Spleen (tissue), 13 donors: ENCODE results near the gene SCML2. TPM values are rescaled to one million over a fixed set of nuclear protein-coding genes. Genes with fewer than 3 reads are reported as not detected.
A peak's percentile ranks its signal among the peaks of the same experiment; 100 is the strongest.

Source experiments
- DNase-seq: peaks from one replicate; pipeline ENCODE4 v3.0.0-alpha.2; 2020
- H3K27ac ChIP-seq, 8 donors: fragments of 200-600 bp; sonication (generic) in 7 of 8; 1 replicate in 4 of 8; 2 replicates in 4 of 8; pipeline versions ENCODE4 v1.5.0 to v1.8.0; 2016 to 2021; ENCODE audit warnings: inconsistent platforms in 4 of 8, mild to moderate bottlenecking in 4 of 8, moderate library complexity in 1 of 8
- H3K27me3 ChIP-seq, 7 donors: fragments of 200-600 bp; sonication (generic) in 6 of 7; replicated peaks in 1 of 7; 1 replicate in 4 of 7; 2 replicates in 3 of 7; pipeline versions ENCODE4 v1.5.0 to v1.8.0; 2016 to 2021; ENCODE audit warnings: inconsistent platforms in 3 of 7, mild to moderate bottlenecking in 1 of 7
- H3K36me3 ChIP-seq, 6 donors: fragments of 200-600 bp; sonication (generic) in 5 of 6; 1 replicate in 4 of 6; 2 replicates in 2 of 6; pipeline versions ENCODE4 v1.5.0 to v1.8.0; 2016 to 2021; ENCODE audit warnings: inconsistent platforms in 2 of 6
- H3K4me1 ChIP-seq, 6 donors: fragments of 200-600 bp; sonication (generic) in 5 of 6; 1 replicate in 3 of 6; 2 replicates in 3 of 6; pipeline versions ENCODE4 v1.5.0 to v1.8.0; 2016 to 2021; ENCODE audit warnings: inconsistent platforms in 3 of 6
- H3K4me3 ChIP-seq, 8 donors: fragments of 200-600 bp; sonication (generic) in 7 of 8; 1 replicate in 4 of 8; 2 replicates in 4 of 8; pipeline versions ENCODE4 v1.5.0 to v1.8.0; 2016 to 2021; ENCODE audit warnings: inconsistent platforms in 4 of 8, mild to moderate bottlenecking in 4 of 8, moderate library complexity in 2 of 8
- H3K9me3 ChIP-seq, 8 donors: fragments of 200-600 bp; sonication (generic) in 7 of 8; 1 replicate in 4 of 8; 2 replicates in 4 of 8; pipeline versions ENCODE4 v1.5.0 to v1.8.0; 2016 to 2021; ENCODE audit warnings: inconsistent platforms in 4 of 8
- CTCF ChIP-seq, 11 experiments: fragments of 200-600 bp in 7 of 11; fragments of 450-650 bp in 4 of 11; sonication (generic) in 4 of 11; IDR thresholded peaks in 8 of 11; conservative IDR thresholded peaks in 3 of 11; 1 replicate in 7 of 11; 2 replicates in 4 of 11; pipeline versions ENCODE4 v1.4.0 to v1.8.0; 2016 to 2021; ENCODE audit warnings: antibody characterized with exemption in 11 of 11, inconsistent platforms in 4 of 11, mild to moderate bottlenecking in 1 of 11
- POLR2A ChIP-seq, 3 donors: fragments of 450-650 bp; IDR thresholded peaks; one replicate each; pipeline ENCODE4 v1.5.1; 2017; ENCODE audit warnings: antibody characterized with exemption in 3 of 3, mild to moderate bottlenecking in 1 of 3
- POLR2AphosphoS5 ChIP-seq, 3 donors: sonication (generic); formaldehyde crosslinking; IDR thresholded peaks; one replicate each; pipeline ENCODE4 v1.5.1; 2017; ENCODE audit warnings: antibody characterized with exemption in 3 of 3
- WGBS, 5 donors: extraction: QIAGEN DNeasy Blood & Tissue Kit in 3 of 5; methylation state at CpG; one replicate each; pipeline versions ENCODE4 v1.1.5 to v1.1.7; 2013 to 2018; 5-methylcytosine and 5-hydroxymethylcytosine counted together
- intact Hi-C: fragments of 100-400 bp; cut with DNase I; formaldehyde crosslinking; loops from one replicate; pipeline ENCODE4 v1.15.0; 2023; ENCODE audit warnings: low total_unique reads
- long read RNA-seq, 2 donors: transcript quantifications; one replicate each; lab custom pipeline, GENCODE V29; 2026
- polyA plus RNA-seq, 3 donors: library from polyadenylated mRNA; stranded (reverse); fragments of 200-250 nt; gene quantifications; one replicate each; pipeline ENCODE4 v1.2.1, GENCODE V29; 2013
- total RNA-seq, 7 donors: library from RNA; depleted of rRNA in 3 of 7; stranded (reverse); fragments of >200 nt in 3 of 7; fragmentation: NEBNext Ultra II Directional in 4 of 7; extraction: Animal tissue kit (Norgen Biotek cat#: 25700) in 4 of 7; gene quantifications; one replicate each; pipeline versions ENCODE4 v1.1.0 to v1.2.1, GENCODE V29; 2016 to 2021
- donor health status: healthy with polysubstance abuse.
- donor health status: DM: no; HTN: no; CAD: no; lungs with moderate emphysema.
- donor health status: DM: no; HTN: no; CAD: no.
- donor health status: Bipolar disorder and iron deficiency.
- donor health status: healthy.
- donor health status: DM: no; HTN: no; CAD: no.
- donor health status: DM: yes; HTN: yes; CAD: no.

The SCML2 gene
- 1 to 10 TPM; 1.5 to 3.7 (median 1.8) TPM for total RNA-seq
- 1 to 10 TPM; 1.1 to 1.7 (median 1.5) TPM for polyA plus RNA-seq
- long read RNA-seq, donor 1: 0 reads
- long read RNA-seq, donor 2: 0 reads

GRCh38 chrX:18354369-18355223 lies at the start of gene SCML2:
Gene SCML2 (minus strand): TSS chrX:18354688. CDS start chrX:18334071, 20,617 bp downstream.
- peaks cover 0 to 9% (median 5%) of the 10 kb centered on the region in 6 donors for H3K4me1 ChIP-seq
- DNase-seq: peak; percentile 79
- intact Hi-C loops: no loop called here
- peak within 1 kb of the TSS; percentile 44 to 80 (median 60) for H3K4me3 ChIP-seq
- WGBS, 5 donors: 0 to 52% (median 5%) methylated on average over 4 to 92 of the region's 92 CpGs
- peak within 1 kb of the TSS in 3 of 8 donors; percentile 33 to 48 (median 38) for H3K27ac ChIP-seq
- H3K9me3 ChIP-seq: no peaks in the 10 kb centered on the region
- peaks cover 0 to 8% (median 0%) of the 10 kb centered on the region in 7 donors for H3K27me3 ChIP-seq
- TF ChIP-seq POLR2A (IDR thresholded peaks at IDR 0.05): no peak
- no peak for TF ChIP-seq CTCF (IDR thresholded peaks at IDR 0.05 in 8 of 11, conservative IDR thresholded peaks at IDR 0.05 in 3 of 11)
- TF ChIP-seq POLR2AphosphoS5 (IDR thresholded peaks at IDR 0.05): no peak
- no peaks in the 10 kb centered on the region for H3K36me3 ChIP-seq

- intact Hi-C loops: no loop called here
- TF ChIP-seq POLR2A (IDR thresholded peaks at IDR 0.05) (no peak), CTCF (IDR thresholded peaks at IDR 0.05 in 8 of 11, conservative IDR thresholded peaks at IDR 0.05 in 3 of 11) (no peak), POLR2AphosphoS5 (IDR thresholded peaks at IDR 0.05) (no peak)
- Histone ChIP-seq H3K4me3 (no peak overlapping the region), H3K27ac (no peak overlapping the region), H3K36me3 (no peaks in the 10 kb centered on the region), H3K4me1 (no peaks in the 10 kb centered on the region), H3K9me3 (no peaks in the 10 kb centered on the region), H3K27me3 (no peaks in the 10 kb centered on the region)
- DNase-seq: no peak
- WGBS, 5 donors: 58 to 85% (median 65%) methylated on average over 3 to 4 of the region's 4 CpGs
Measured at GRCh38 chrX:18401848-18402213, 47.3 kb upstream of the SCML2 start.

GRCh38 chrX:18394477-18394876 lies 40.0 kb upstream of the SCML2 start:
- no peak overlapping the region for H3K4me3 ChIP-seq
- H3K27ac ChIP-seq: no peak overlapping the region
- TF ChIP-seq POLR2AphosphoS5 (IDR thresholded peaks at IDR 0.05) (no peak), CTCF (IDR thresholded peaks at IDR 0.05 in 8 of 11, conservative IDR thresholded peaks at IDR 0.05 in 3 of 11) (no peak)
- H3K9me3 ChIP-seq: no peaks in the 10 kb centered on the region
- intact Hi-C loops: loop anchor here (5.0 kb wide), 1 partner anchor 938 kb away; no protein-coding TSS in a partner anchor
- WGBS, 5 donors: 74 to 87% (median 82%) methylated on average over 8 to 11 of the region's 11 CpGs
- no peaks in the 10 kb centered on the region for H3K36me3 ChIP-seq
- no peaks in the 10 kb centered on the region for H3K4me1 ChIP-seq
- no peaks in the 10 kb centered on the region for H3K27me3 ChIP-seq
- no peak for DNase-seq

GRCh38 chrX:18390941-18391538 lies 36.6 kb upstream of the SCML2 start:
- H3K27me3 ChIP-seq: no peaks in the 10 kb centered on the region
- no peak for TF ChIP-seq POLR2AphosphoS5 (IDR thresholded peaks at IDR 0.05)
- peak; percentile 44 to 87 (median 67) for TF ChIP-seq CTCF (IDR thresholded peaks at IDR 0.05 in 8 of 11, conservative IDR thresholded peaks at IDR 0.05 in 3 of 11)
- no peaks in the 10 kb centered on the region for H3K4me1 ChIP-seq
- H3K27ac ChIP-seq: no peak overlapping the region
- intact Hi-C loops: loop anchor here (5.0 kb wide), 1 partner anchor 941 kb away; no protein-coding TSS in a partner anchor
- H3K4me3 ChIP-seq: no peak overlapping the region
- 21 to 26% (median 23%) methylated on average over 9 of the region's 9 CpGs for WGBS, 5 donors
- no peaks in the 10 kb centered on the region for H3K9me3 ChIP-seq
- no peaks in the 10 kb centered on the region for H3K36me3 ChIP-seq
- DNase-seq: peak; percentile 89
